Liver (tissue), 9 donors: ENCODE measurements around the gene NHLRC3. TPM values are rescaled to one million over a fixed set of nuclear protein-coding genes. Genes with fewer than 3 reads are reported as not detected.

ENCODE experiments used
- DNase-seq: peaks from one replicate; pipeline ENCODE4 v3.0.0-alpha.2; 2017; ENCODE audit warnings: low spot score
- H3K27ac ChIP-seq, 2 donors: one replicate each; pipeline ENCODE4 v1.7.0; 2013; ENCODE audit warnings: inconsistent platforms in 2 of 2, low read length in 2 of 2, control low read depth in 1 of 2, low read depth in 1 of 2, mild to moderate bottlenecking in 1 of 2
- H3K27me3 ChIP-seq, 4 donors: one replicate each; pipeline versions ENCODE4 v1.6.1 to v1.7.0; 2013; ENCODE audit warnings: low read length in 3 of 4, inconsistent platforms in 1 of 4, mild to moderate bottlenecking in 1 of 4, moderate library complexity in 1 of 4; ENCODE audit not compliant: control insufficient read depth in 4 of 4, insufficient read depth in 4 of 4
- H3K36me3 ChIP-seq, 4 donors: one replicate each; pipeline versions ENCODE4 v1.6.1 to v1.7.0; 2013; ENCODE audit warnings: low read length in 3 of 4, mild to moderate bottlenecking in 3 of 4, low read depth in 1 of 4, moderate library complexity in 1 of 4; ENCODE audit not compliant: control insufficient read depth in 4 of 4, insufficient read depth in 3 of 4
- H3K4me1 ChIP-seq, 4 donors: one replicate each; pipeline versions ENCODE4 v1.6.1 to v1.7.0; 2013; ENCODE audit warnings: low read length in 3 of 4, mild to moderate bottlenecking in 3 of 4, moderate library complexity in 1 of 4; ENCODE audit not compliant: control insufficient read depth in 4 of 4, insufficient read depth in 4 of 4
- H3K4me3 ChIP-seq, 3 donors: one replicate each; pipeline versions ENCODE4 v1.6.1 to v1.7.0; 2013; ENCODE audit warnings: low read length in 3 of 3, control low read depth in 1 of 3, low read depth in 1 of 3, mild to moderate bottlenecking in 1 of 3
- H3K9ac ChIP-seq, 2 donors: one replicate each; pipeline ENCODE4 v1.7.0; 2013; ENCODE audit warnings: low read length in 2 of 2, mild to moderate bottlenecking in 2 of 2, moderate library complexity in 2 of 2, control low read depth in 1 of 2, low read depth in 1 of 2
- H3K9me3 ChIP-seq, 4 donors: one replicate each; pipeline versions ENCODE4 v1.6.1 to v1.7.0; 2013; ENCODE audit warnings: low read length in 3 of 4; ENCODE audit not compliant: control insufficient read depth in 4 of 4
- CTCF ChIP-seq: fragments of 150-350 bp; IDR thresholded peaks from 2 replicates; pipeline ENCODE4 v1.5.1; 2017; ENCODE audit warnings: improper control_type of control experiment, low read depth, low read length; ENCODE audit not compliant: missing input control
- EGR1 ChIP-seq, 2 donors: IDR thresholded peaks; 2 replicates each; pipeline ENCODE4 v1.6.1; 2016 to 2018; ENCODE audit warnings: antibody characterized with exemption in 2 of 2, low read depth in 2 of 2
- FOXA1 ChIP-seq: IDR thresholded peaks from 2 replicates; pipeline ENCODE4 v1.6.1; 2016; ENCODE audit warnings: antibody characterized with exemption
- FOXA2 ChIP-seq: IDR thresholded peaks from 2 replicates; pipeline ENCODE4 v1.6.1; 2016; ENCODE audit warnings: antibody characterized with exemption
- HNF4A ChIP-seq, 2 donors: conservative IDR thresholded peaks; 2 replicates each; pipeline ENCODE4 v1.6.1; 2016; ENCODE audit warnings: antibody characterized with exemption in 2 of 2, mild to moderate bottlenecking in 2 of 2
- JUND ChIP-seq, 2 donors: IDR thresholded peaks; 2 replicates each; pipeline ENCODE4 v1.6.1; 2016; ENCODE audit warnings: antibody characterized with exemption in 2 of 2
- NR2F2 ChIP-seq: IDR thresholded peaks from 2 replicates; pipeline ENCODE4 v1.6.1; 2016; ENCODE audit warnings: antibody characterized with exemption
- RAD21 ChIP-seq, 2 donors: IDR thresholded peaks; 2 replicates each; pipeline ENCODE4 v1.6.1; 2016; ENCODE audit warnings: antibody characterized with exemption in 2 of 2, mild to moderate bottlenecking in 2 of 2
- REST ChIP-seq: IDR thresholded peaks from 2 replicates; pipeline ENCODE4 v1.6.1; 2016; ENCODE audit warnings: antibody characterized with exemption, mild to moderate bottlenecking
- RXRA ChIP-seq, 2 donors: IDR thresholded peaks; 2 replicates each; pipeline ENCODE4 v1.6.1; 2017 to 2018; ENCODE audit warnings: antibody characterized with exemption in 2 of 2, mild to moderate bottlenecking in 1 of 2
- SP1 ChIP-seq: IDR thresholded peaks from 2 replicates; pipeline ENCODE4 v1.6.1; 2018; ENCODE audit warnings: antibody characterized with exemption, mild to moderate bottlenecking
- TAF1 ChIP-seq: conservative IDR thresholded peaks from 2 replicates; pipeline ENCODE4 v1.6.1; 2016; ENCODE audit warnings: antibody characterized with exemption, mild to moderate bottlenecking
- YY1 ChIP-seq: IDR thresholded peaks from 2 replicates; pipeline ENCODE4 v1.6.1; 2016; ENCODE audit warnings: antibody characterized with exemption, mild to moderate bottlenecking
- ZBTB33 ChIP-seq: IDR thresholded peaks from 2 replicates; pipeline ENCODE4 v1.6.1; 2016; ENCODE audit warnings: antibody characterized with exemption
- WGBS: extraction: QIAGEN DNeasy Blood & Tissue Kit; methylation state at CpG from one replicate; pipeline ENCODE4 v1.1.7; 2013; 5-methylcytosine and 5-hydroxymethylcytosine counted together
- polyA plus RNA-seq, 2 donors: library from polyadenylated mRNA; stranded (reverse) in 1 of 2; unstranded in 1 of 2; fragments of 200-250 nt in 1 of 2; fragments of >200 nt in 1 of 2; fragmentation: Nextera tagmentation in 1 of 2; extraction: Ambion mirVana in 1 of 2; gene quantifications; one replicate each; pipeline versions ENCODE4 v1.2.1 to v1.2.3, GENCODE V29; 2013 to 2015
- total RNA-seq, 2 donors: library from RNA; depleted of rRNA; stranded (reverse); fragments of >200 nt; gene quantifications; one replicate each; pipeline ENCODE4 v1.2.3, GENCODE V29; 2014
- TF ChIP-seq, protein P1 (sequence below): IDR thresholded peaks from 2 replicates; pipeline ENCODE4 v1.6.1; 2016; ENCODE audit warnings: antibody characterized with exemption
- donor health status: healthy.
- donor health status: healthy.
- donor health status: healthy.
- donor health status: healthy.
- donor health status: healthy.

Gene NHLRC3
- total and polyA plus RNA-seq, 4 donors = 8.4 to 16.2 (median 12.7) TPM

GRCh38 chr13:39048806-39049205, 10.6 kb downstream of the NHLRC3 start:
- Histone ChIP-seq H3K36me3 (peaks cover 5 to 22% (median 18%) of the 10 kb centered on the region in 4 donors), H3K9ac (no peak overlapping the region), H3K9me3 (no peaks in the 10 kb centered on the region), H3K4me1 (no peaks in the 10 kb centered on the region), H3K4me3 (no peak overlapping the region), H3K27ac (no peak overlapping the region), H3K27me3 (no peaks in the 10 kb centered on the region)
- TF ChIP-seq JUND (IDR thresholded peaks at IDR 0.05) (no peak), RAD21 (IDR thresholded peaks at IDR 0.05) (no peak), EGR1 (IDR thresholded peaks at IDR 0.05; ENCODE audit: low read depth in 2 of 2) (no peak), FOXA2 (no peak)
- no peak for DNase-seq

GRCh38 chr13:39049274-39049673, 11.0 kb downstream of the NHLRC3 start:
- WGBS = 91% methylated on average over 3 of the region's 3 CpGs
- Histone ChIP-seq H3K27ac (no peak overlapping the region), H3K4me3 (no peak overlapping the region), H3K36me3 (peaks cover under 1 to 20% (median 16%) of the 10 kb centered on the region in 4 donors), H3K9me3 (no peaks in the 10 kb centered on the region), H3K9ac (no peak overlapping the region), H3K27me3 (no peaks in the 10 kb centered on the region), H3K4me1 (no peaks in the 10 kb centered on the region)
- DNase-seq = no peak
- TF ChIP-seq HNF4A (conservative IDR thresholded peaks at IDR 0.05) (no peak), FOXA2 (no peak), SP1 (no peak), JUND (IDR thresholded peaks at IDR 0.05) (no peak), ZBTB33 (no peak), TAF1 (no peak), REST (no peak), YY1 (no peak), NR2F2 (no peak), RXRA (IDR thresholded peaks at IDR 0.05) (no peak), FOXA1 (no peak), EGR1 (IDR thresholded peaks at IDR 0.05; ENCODE audit: low read depth in 2 of 2) (no peak)
- TF ChIP-seq, protein P1, sequence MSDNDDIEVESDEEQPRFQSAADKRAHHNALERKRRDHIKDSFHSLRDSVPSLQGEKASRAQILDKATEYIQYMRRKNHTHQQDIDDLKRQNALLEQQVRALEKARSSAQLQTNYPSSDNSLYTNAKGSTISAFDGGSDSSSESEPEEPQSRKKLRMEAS = no peak

GRCh38 chr13:39051157-39051556, 12.9 kb downstream of the NHLRC3 start:
- Histone ChIP-seq H3K4me3 (no peak overlapping the region), H3K27me3 (no peaks in the 10 kb centered on the region), H3K27ac (no peak overlapping the region), H3K36me3 (peaks cover 0 to 11% (median 7%) of the 10 kb centered on the region in 4 donors), H3K9me3 (no peaks in the 10 kb centered on the region), H3K4me1 (no peaks in the 10 kb centered on the region), H3K9ac (no peak overlapping the region)
- WGBS = 70% methylated on average over 1 of the region's 1 CpG
- TF ChIP-seq YY1 (no peak), CTCF (peak; percentile 36), RAD21 (IDR thresholded peaks at IDR 0.05) (peak; percentile 67 to 70)
- DNase-seq = no peak
